Omental fat pad (tissue), 4 donors: ENCODE results near the gene TGFBRAP1. TPM values are rescaled to one million over a fixed set of nuclear protein-coding genes. Genes with fewer than 3 reads are reported as not detected.

Experiments
- ATAC-seq: fragments of 150-250 bp; one replicate; pipeline ENCODE4 v1.9.1; 2016; ENCODE audit warnings: mild to moderate bottlenecking, moderate library complexity; ENCODE audit not compliant: low FRiP score
- DNase-seq: peaks from one replicate; pipeline ENCODE4 v3.0.0-alpha.2; 2019; ENCODE audit warnings: low spot score
- CTCF ChIP-seq, 3 donors: fragments of 450-650 bp; IDR thresholded peaks; one replicate each; pipeline ENCODE4 v1.5.1; 2016 to 2017; ENCODE audit warnings: antibody characterized with exemption in 3 of 3, mild to moderate bottlenecking in 3 of 3, moderate library complexity in 2 of 3
- total RNA-seq, 4 donors: library from RNA; depleted of rRNA; stranded (reverse); fragments of >200 nt; gene quantifications; one replicate each; pipeline ENCODE4 v1.1.0, GENCODE V29; 2016

Gene TGFBRAP1
- total RNA-seq, 4 donors from 2014 or later = 20.6 to 29.2 (median 25.7) TPM

- ATAC-seq (no peak), DNase-seq (no peak)
- TF ChIP-seq CTCF (IDR thresholded peaks at IDR 0.05) = no peak
Measured at GRCh38 chr2:105294046-105294445, 35.5 kb downstream of the TGFBRAP1 start.

- ATAC-seq (no peak), DNase-seq (no peak)
- no peak for TF ChIP-seq CTCF (IDR thresholded peaks at IDR 0.05)
Measured at GRCh38 chr2:105291981-105292380, 37.6 kb downstream of the TGFBRAP1 start.

- no peak for TF ChIP-seq CTCF (IDR thresholded peaks at IDR 0.05)
- ATAC-seq (no peak), DNase-seq (no peak)
Measured at GRCh38 chr2:105290981-105291660, 38.4 kb downstream of the TGFBRAP1 start.

- ATAC-seq (no peak), DNase-seq (no peak)
- TF ChIP-seq CTCF (IDR thresholded peaks at IDR 0.05) = no peak
Measured at GRCh38 chr2:105288133-105288532, 41.4 kb downstream of the TGFBRAP1 start.

DNA sequence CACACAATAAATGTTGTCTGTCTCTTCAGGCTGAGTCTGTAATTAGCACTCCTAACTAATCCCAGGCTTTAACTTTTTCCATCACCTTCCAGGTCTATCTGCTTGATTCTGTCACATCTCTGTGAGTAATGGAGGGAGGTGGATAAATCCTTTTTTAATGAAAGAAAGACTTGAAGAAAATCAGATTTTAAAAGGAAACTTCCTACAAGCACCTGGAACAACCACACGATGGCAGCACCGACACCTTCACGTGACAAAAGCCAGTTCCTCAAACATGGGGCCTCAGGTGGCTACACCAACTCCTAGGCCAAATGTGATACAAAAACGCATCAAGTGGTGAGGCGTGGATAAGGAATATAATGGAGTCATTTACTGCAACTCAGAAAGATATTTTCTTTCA is 41.8 kb downstream of the TGFBRAP1 start:
- no peak for TF ChIP-seq CTCF (IDR thresholded peaks at IDR 0.05)
- ATAC-seq = no peak

GRCh38 chr2:105283532-105283931 is 46.0 kb downstream of the TGFBRAP1 start:
- DNase-seq (no peak), ATAC-seq (no peak)
- TF ChIP-seq CTCF (IDR thresholded peaks at IDR 0.05) = no peak

More for the DNA sequence above, 41.8 kb downstream of the TGFBRAP1 start:
- DNase-seq = no peak

DNA sequence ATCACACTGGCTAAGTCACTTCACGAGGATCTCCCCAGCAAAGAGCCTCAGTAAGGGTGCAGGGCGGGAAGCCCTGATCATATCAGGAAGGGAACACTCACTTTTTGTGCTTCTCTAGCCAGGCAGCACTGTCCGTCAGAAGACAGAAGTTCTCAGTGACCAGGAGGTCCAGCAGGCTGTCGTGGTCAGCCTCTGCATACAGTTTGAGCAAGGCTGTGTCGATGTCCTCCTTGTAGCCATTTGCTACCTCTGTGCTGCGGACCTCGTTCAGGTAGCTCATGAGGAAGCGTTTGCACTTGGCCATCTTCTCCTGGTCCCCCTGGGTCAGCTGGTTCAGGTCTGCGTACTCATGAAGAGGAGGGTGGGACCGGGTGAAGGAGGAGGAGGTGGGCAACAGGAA is 49.3 kb downstream of the TGFBRAP1 start:
- TF ChIP-seq CTCF (IDR thresholded peaks at IDR 0.05) = no peak
- ATAC-seq (no peak), DNase-seq (no peak)
